Measurements from ENCODE around the gene DACT3.

Gene DACT3

GRCh38 chr19:46665072-46665471 is 4.1 kb upstream of the DACT3 start:
- TF ChIP-seq CTCF (IDR thresholded peaks at IDR 0.05) (no peak), ZFX (IDR thresholded peaks at IDR 0.05; ENCODE audit: borderline replicate concordance) (no peak)
- no peak overlapping the region for H3K27ac ChIP-seq

GRCh38 chr19:46661735-46662592 is 982 bp upstream of the DACT3 start:
- TF ChIP-seq ZFX (IDR thresholded peaks at IDR 0.05; ENCODE audit: borderline replicate concordance) = no peak
- TF ChIP-seq CTCF (IDR thresholded peaks at IDR 0.05) = peak; percentile 96
- H3K27ac ChIP-seq = no peak overlapping the region

- TF ChIP-seq ZFX (IDR thresholded peaks at IDR 0.05; ENCODE audit: borderline replicate concordance) (no peak), CTCF (IDR thresholded peaks at IDR 0.05) (no peak)
- no peak overlapping the region for H3K27ac ChIP-seq
Measured at GRCh38 chr19:46660551-46661019, 397 bp downstream of the DACT3 start.

- no peak overlapping the region for H3K27ac ChIP-seq
- TF ChIP-seq ZFX (IDR thresholded peaks at IDR 0.05; ENCODE audit: borderline replicate concordance) = no peak
- no peak for TF ChIP-seq CTCF (IDR thresholded peaks at IDR 0.05)
Measured at GRCh38 chr19:46660008-46660517, 919 bp downstream of the DACT3 start.

GRCh38 chr19:46659151-46660007 is 1.6 kb downstream of the DACT3 start:
- TF ChIP-seq CTCF (IDR thresholded peaks at IDR 0.05) = no peak
- TF ChIP-seq ZFX (IDR thresholded peaks at IDR 0.05; ENCODE audit: borderline replicate concordance) = no peak
- H3K27ac ChIP-seq = no peak overlapping the region

- TF ChIP-seq ZFX (IDR thresholded peaks at IDR 0.05; ENCODE audit: borderline replicate concordance) (no peak), CTCF (IDR thresholded peaks at IDR 0.05) (no peak)
- no peak overlapping the region for H3K27ac ChIP-seq
Measured at GRCh38 chr19:46656541-46656940, 4.4 kb downstream of the DACT3 start.
